WTC11 (cell line): ENCODE data around the gene NR0B1. TPM values are rescaled to one million over a fixed set of nuclear protein-coding genes. Genes with fewer than 3 reads are reported as not detected.

ENCODE experiments used
- ATAC-seq: fragments of 200-7000 bp; cut with Tn5 transposase; 2 replicates; pipeline ENCODE4 v1.10.0; 2021; ENCODE audit warnings: mild to moderate bottlenecking, moderate library complexity
- CTCF ChIA-PET: fragments of 300-600 bp; sonication (Branson Sonifier 250); formaldehyde crosslinking; loops from one replicate; lab custom pipeline; 2021; ENCODE audit warnings: antibody characterized with exemption; lab: Charles Lee
- POLR2A ChIA-PET: fragments of 350-600 bp; sonication (Branson Sonifier 250); formaldehyde crosslinking; loops from one replicate; lab custom pipeline; 2021; ENCODE audit warnings: antibody characterized with exemption; lab: Charles Lee
- DNase-seq: peaks from one replicate; pipeline ENCODE4 v3.0.0; 2021; ENCODE audit warnings: low spot score
- H3K27ac Mint-ChIP-seq: 2 replicates; pipeline ENCODE4 v1.8.0; 2021; ENCODE audit warnings: mixed read lengths
- H3K27me3 Mint-ChIP-seq: 2 replicates; pipeline ENCODE4 v1.8.0; 2021; ENCODE audit warnings: low read depth, mild to moderate bottlenecking, moderate library complexity, mixed read lengths
- H3K36me3 Mint-ChIP-seq: 2 replicates; pipeline ENCODE4 v1.8.0; 2021; ENCODE audit warnings: mixed read lengths
- H3K4me1 Mint-ChIP-seq: 2 replicates; pipeline ENCODE4 v1.8.0; 2022; ENCODE audit warnings: mixed read lengths
- H3K4me3 Mint-ChIP-seq: 2 replicates; pipeline ENCODE4 v1.8.0; 2021; ENCODE audit warnings: mild to moderate bottlenecking, moderate library complexity, mixed read lengths
- H3K9me3 Mint-ChIP-seq: 2 replicates; pipeline ENCODE4 v1.8.0; 2021; ENCODE audit warnings: mixed read lengths
- CBFB ChIP-seq: sonication (generic); formaldehyde crosslinking; IDR thresholded peaks from 2 replicates; pipeline ENCODE4 v1.8.1; 2022; ENCODE audit warnings: mild to moderate bottlenecking, low read depth, missing genetic modification reagents
- CREB1 ChIP-seq: sonication (generic); formaldehyde crosslinking; IDR thresholded peaks from 2 replicates; pipeline ENCODE4 v1.8.0; 2023; ENCODE audit warnings: mild to moderate bottlenecking, missing genetic modification reagents
- ELF4 ChIP-seq: sonication (generic); formaldehyde crosslinking; IDR thresholded peaks from 2 replicates; pipeline ENCODE4 v1.8.1; 2022; ENCODE audit warnings: low read depth, mild to moderate bottlenecking, moderate library complexity, missing genetic modification reagents
- FOXP1 ChIP-seq: sonication (generic); formaldehyde crosslinking; IDR thresholded peaks from 2 replicates; pipeline ENCODE4 v1.8.0; 2022; ENCODE audit warnings: missing genetic modification reagents, mild to moderate bottlenecking, moderate library complexity, borderline replicate concordance
- IRF2 ChIP-seq: sonication (generic); formaldehyde crosslinking; IDR thresholded peaks from 2 replicates; pipeline ENCODE4 v1.8.0; 2022; ENCODE audit warnings: low read depth, missing genetic modification reagents, borderline replicate concordance
- JUN ChIP-seq: sonication (generic); formaldehyde crosslinking; IDR thresholded peaks from 2 replicates; pipeline ENCODE4 v1.8.0; 2023; ENCODE audit warnings: mild to moderate bottlenecking, missing genetic modification reagents
- NR1H2 ChIP-seq: sonication (generic); formaldehyde crosslinking; IDR thresholded peaks from 2 replicates; pipeline ENCODE4 v1.9.0; 2021; ENCODE audit warnings: mild to moderate bottlenecking, moderate library complexity, missing genetic modification reagents
- NR2C2 ChIP-seq: sonication (generic); formaldehyde crosslinking; IDR thresholded peaks from 2 replicates; pipeline ENCODE4 v1.8.0; 2022; ENCODE audit warnings: mild to moderate bottlenecking, missing genetic modification reagents
- RORB ChIP-seq: fragments of 250-450 bp; sonication (Bioruptor Pico); IDR thresholded peaks from 2 replicates; pipeline ENCODE4 v1.9.0; 2021; ENCODE audit warnings: mild to moderate bottlenecking
- SMAD3 ChIP-seq: sonication (generic); formaldehyde crosslinking; IDR thresholded peaks from 2 replicates; pipeline ENCODE4 v1.8.0; 2022; ENCODE audit warnings: missing genetic modification reagents, mild to moderate bottlenecking, borderline replicate concordance
- TCF7 ChIP-seq: sonication (generic); formaldehyde crosslinking; IDR thresholded peaks from 2 replicates; pipeline ENCODE4 v1.8.0; 2022; ENCODE audit warnings: mild to moderate bottlenecking, low read depth, missing genetic modification reagents, moderate library complexity
- TEAD4 ChIP-seq: sonication (generic); formaldehyde crosslinking; IDR thresholded peaks from 2 replicates; pipeline ENCODE4 v1.8.0; 2022; ENCODE audit warnings: mild to moderate bottlenecking, missing genetic modification reagents
- ZNF121 ChIP-seq: sonication (generic); formaldehyde crosslinking; IDR thresholded peaks from 2 replicates; pipeline ENCODE4 v1.8.0; 2023; ENCODE audit warnings: missing genetic modification reagents
- ZNF219 ChIP-seq: sonication (generic); formaldehyde crosslinking; IDR thresholded peaks from 2 replicates; pipeline ENCODE4 v1.8.0; 2023; ENCODE audit warnings: missing genetic modification reagents, mild to moderate bottlenecking, borderline replicate concordance
- ZNF232 ChIP-seq: sonication (generic); formaldehyde crosslinking; IDR thresholded peaks from 2 replicates; pipeline ENCODE4 v1.8.0; 2022; ENCODE audit warnings: mild to moderate bottlenecking, missing genetic modification reagents
- ZNF671 ChIP-seq: fragments of 250-450 bp; sonication (Bioruptor Pico); IDR thresholded peaks from 2 replicates; pipeline ENCODE4 v1.8.0; 2021; ENCODE audit warnings: mild to moderate bottlenecking
- total RNA-seq: library from RNA; stranded (reverse); gene quantifications from 3 replicates; pipeline ENCODE4 v1.2.3, GENCODE V29; 2021
- TF ChIP-seq, protein P1 (sequence below): fragments of 250-450 bp; sonication (Bioruptor Pico); IDR thresholded peaks from 2 replicates; pipeline ENCODE4 v1.9.0; 2021; ENCODE audit warnings: mild to moderate bottlenecking
- TF ChIP-seq, protein P2 (sequence below): sonication (generic); formaldehyde crosslinking; IDR thresholded peaks from 2 replicates; pipeline ENCODE4 v1.8.1; 2022; ENCODE audit warnings: mild to moderate bottlenecking, moderate library complexity, missing genetic modification reagents
- TF ChIP-seq, protein P3 (sequence below): sonication (generic); formaldehyde crosslinking; IDR thresholded peaks from 2 replicates; pipeline ENCODE4 v1.8.0; 2023; ENCODE audit warnings: missing genetic modification reagents
- TF ChIP-seq, protein P4 (sequence below): sonication (generic); formaldehyde crosslinking; IDR thresholded peaks from 2 replicates; pipeline ENCODE4 v1.8.0; 2022; ENCODE audit warnings: mild to moderate bottlenecking, missing genetic modification reagents
- TF ChIP-seq, protein P5 (sequence below): sonication (generic); formaldehyde crosslinking; IDR thresholded peaks from 2 replicates; pipeline ENCODE4 v1.8.1; 2023; ENCODE audit warnings: mild to moderate bottlenecking, moderate library complexity, missing genetic modification reagents
- TF ChIP-seq, protein P6 (sequence below): sonication (generic); formaldehyde crosslinking; IDR thresholded peaks from 2 replicates; pipeline ENCODE4 v1.8.0; 2022; ENCODE audit warnings: mild to moderate bottlenecking, missing genetic modification reagents
- TF ChIP-seq, protein P7 (sequence below): sonication (generic); formaldehyde crosslinking; IDR thresholded peaks from 2 replicates; pipeline ENCODE4 v1.8.0; 2022; ENCODE audit warnings: missing genetic modification reagents

Gene NR0B1
- total RNA-seq, 1 experiment from 2014 or later: 0.20 TPM

DNA sequence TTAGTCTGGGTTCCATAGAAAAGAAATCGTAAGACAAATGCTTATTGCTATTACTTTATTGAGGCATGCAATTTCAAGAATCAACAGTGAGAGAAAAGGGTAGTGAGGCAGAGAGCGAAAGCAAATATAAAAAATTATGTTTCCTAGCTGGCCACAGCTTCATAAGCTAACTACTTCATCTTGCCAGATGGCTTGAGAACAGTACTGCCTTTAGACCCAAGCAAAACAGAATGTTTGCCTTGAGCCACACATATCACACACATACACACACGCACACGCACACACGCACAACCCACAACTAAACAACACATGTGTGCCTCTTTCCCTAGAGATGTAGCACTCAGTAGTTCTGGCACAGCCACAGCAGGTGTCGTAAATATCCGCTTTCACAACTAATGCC, 31.6 kb upstream of the NR0B1 start (continued):
- TF ChIP-seq, protein P1, sequence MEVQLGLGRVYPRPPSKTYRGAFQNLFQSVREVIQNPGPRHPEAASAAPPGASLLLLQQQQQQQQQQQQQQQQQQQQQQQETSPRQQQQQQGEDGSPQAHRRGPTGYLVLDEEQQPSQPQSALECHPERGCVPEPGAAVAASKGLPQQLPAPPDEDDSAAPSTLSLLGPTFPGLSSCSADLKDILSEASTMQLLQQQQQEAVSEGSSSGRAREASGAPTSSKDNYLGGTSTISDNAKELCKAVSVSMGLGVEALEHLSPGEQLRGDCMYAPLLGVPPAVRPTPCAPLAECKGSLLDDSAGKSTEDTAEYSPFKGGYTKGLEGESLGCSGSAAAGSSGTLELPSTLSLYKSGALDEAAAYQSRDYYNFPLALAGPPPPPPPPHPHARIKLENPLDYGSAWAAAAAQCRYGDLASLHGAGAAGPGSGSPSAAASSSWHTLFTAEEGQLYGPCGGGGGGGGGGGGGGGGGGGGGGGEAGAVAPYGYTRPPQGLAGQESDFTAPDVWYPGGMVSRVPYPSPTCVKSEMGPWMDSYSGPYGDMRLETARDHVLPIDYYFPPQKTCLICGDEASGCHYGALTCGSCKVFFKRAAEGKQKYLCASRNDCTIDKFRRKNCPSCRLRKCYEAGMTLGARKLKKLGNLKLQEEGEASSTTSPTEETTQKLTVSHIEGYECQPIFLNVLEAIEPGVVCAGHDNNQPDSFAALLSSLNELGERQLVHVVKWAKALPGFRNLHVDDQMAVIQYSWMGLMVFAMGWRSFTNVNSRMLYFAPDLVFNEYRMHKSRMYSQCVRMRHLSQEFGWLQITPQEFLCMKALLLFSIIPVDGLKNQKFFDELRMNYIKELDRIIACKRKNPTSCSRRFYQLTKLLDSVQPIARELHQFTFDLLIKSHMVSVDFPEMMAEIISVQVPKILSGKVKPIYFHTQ (CRISPR knock-in tag): no peak
- TF ChIP-seq, protein P2, sequence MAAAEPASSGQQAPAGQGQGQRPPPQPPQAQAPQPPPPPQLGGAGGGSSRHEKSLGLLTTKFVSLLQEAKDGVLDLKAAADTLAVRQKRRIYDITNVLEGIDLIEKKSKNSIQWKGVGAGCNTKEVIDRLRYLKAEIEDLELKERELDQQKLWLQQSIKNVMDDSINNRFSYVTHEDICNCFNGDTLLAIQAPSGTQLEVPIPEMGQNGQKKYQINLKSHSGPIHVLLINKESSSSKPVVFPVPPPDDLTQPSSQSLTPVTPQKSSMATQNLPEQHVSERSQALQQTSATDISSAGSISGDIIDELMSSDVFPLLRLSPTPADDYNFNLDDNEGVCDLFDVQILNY: no peak
- TF ChIP-seq, all 79 proteins: peak for 0

DNA sequence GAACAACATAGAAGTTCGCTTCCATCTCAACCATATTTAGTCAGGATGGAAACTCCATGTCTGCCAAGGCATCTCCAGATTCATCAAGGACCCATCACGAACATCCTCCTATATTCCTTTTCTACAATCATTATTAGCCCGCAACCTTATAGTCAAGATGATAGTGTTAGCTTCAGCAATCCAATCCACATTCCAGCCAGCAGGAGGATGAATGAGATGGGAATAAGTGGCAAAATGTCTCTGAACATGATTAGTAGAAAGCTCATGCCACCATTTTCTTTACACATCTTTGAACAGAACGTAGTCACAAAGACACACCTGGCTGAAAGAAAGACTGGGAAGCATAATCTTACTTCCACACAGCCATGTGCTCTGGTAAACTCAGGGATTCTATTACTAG, 18.6 kb upstream of the NR0B1 start:
- no peak for DNase-seq
- TF ChIP-seq JUN (CRISPR knock-in tag) (no peak), TCF7 (CRISPR knock-in tag) (no peak), SMAD3 (CRISPR knock-in tag) (no peak), ZNF121 (CRISPR knock-in tag) (no peak), CREB1 (CRISPR knock-in tag) (no peak), FOXP1 (CRISPR knock-in tag) (no peak), IRF2 (CRISPR knock-in tag) (no peak), RORB (no peak), ELF4 (no peak), ZNF671 (no peak)
- TF ChIP-seq, protein P3, sequence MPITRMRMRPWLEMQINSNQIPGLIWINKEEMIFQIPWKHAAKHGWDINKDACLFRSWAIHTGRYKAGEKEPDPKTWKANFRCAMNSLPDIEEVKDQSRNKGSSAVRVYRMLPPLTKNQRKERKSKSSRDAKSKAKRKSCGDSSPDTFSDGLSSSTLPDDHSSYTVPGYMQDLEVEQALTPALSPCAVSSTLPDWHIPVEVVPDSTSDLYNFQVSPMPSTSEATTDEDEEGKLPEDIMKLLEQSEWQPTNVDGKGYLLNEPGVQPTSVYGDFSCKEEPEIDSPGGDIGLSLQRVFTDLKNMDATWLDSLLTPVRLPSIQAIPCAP (CRISPR knock-in tag): no peak
- TF ChIP-seq, protein P4, sequence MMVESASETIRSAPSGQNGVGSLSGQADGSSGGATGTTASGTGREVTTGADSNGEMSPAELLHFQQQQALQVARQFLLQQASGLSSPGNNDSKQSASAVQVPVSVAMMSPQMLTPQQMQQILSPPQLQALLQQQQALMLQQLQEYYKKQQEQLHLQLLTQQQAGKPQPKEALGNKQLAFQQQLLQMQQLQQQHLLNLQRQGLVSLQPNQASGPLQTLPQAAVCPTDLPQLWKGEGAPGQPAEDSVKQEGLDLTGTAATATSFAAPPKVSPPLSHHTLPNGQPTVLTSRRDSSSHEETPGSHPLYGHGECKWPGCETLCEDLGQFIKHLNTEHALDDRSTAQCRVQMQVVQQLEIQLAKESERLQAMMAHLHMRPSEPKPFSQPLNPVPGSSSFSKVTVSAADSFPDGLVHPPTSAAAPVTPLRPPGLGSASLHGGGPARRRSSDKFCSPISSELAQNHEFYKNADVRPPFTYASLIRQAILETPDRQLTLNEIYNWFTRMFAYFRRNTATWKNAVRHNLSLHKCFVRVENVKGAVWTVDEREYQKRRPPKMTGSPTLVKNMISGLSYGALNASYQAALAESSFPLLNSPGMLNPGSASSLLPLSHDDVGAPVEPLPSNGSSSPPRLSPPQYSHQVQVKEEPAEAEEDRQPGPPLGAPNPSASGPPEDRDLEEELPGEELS: no peak
- TF ChIP-seq, protein P5, sequence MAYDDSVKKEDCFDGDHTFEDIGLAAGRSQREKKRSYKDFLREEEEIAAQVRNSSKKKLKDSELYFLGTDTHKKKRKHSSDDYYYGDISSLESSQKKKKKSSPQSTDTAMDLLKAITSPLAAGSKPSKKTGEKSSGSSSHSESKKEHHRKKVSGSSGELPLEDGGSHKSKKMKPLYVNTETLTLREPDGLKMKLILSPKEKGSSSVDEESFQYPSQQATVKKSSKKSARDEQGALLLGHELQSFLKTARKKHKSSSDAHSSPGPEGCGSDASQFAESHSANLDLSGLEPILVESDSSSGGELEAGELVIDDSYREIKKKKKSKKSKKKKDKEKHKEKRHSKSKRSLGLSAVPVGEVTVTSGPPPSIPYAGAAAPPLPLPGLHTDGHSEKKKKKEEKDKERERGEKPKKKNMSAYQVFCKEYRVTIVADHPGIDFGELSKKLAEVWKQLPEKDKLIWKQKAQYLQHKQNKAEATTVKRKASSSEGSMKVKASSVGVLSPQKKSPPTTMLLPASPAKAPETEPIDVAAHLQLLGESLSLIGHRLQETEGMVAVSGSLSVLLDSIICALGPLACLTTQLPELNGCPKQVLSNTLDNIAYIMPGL (CRISPR knock-in tag): no peak

DNA sequence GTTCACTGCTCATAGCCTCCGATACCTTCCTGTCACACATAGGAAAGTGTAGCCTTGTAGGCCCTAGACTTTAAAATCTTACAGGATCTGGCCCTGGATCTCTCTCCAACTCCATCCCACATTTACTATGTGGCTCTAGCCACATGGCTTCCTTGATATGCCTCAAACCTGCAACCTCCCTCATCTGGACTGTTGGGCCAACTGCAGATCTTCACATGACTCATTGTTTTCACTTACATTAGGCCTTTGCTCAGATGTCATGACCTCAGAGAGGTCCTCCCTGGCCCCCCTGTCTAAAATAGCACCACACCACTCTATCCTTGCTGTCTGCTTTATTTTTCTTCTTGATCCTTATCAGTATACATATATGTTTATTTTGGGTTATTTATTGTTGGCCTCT, 8.1 kb upstream of the NR0B1 start:
- H3K27me3 Mint-ChIP-seq: no peaks in the 10 kb centered on the region; the same call in 1 of the 2 replicates
- H3K9me3 Mint-ChIP-seq: no peaks in the 10 kb centered on the region
- ATAC-seq (no peak), DNase-seq (no peak)
- H3K27ac Mint-ChIP-seq: no peak overlapping the region
- POLR2A ChIA-PET: no interaction called here
- no peaks in the 10 kb centered on the region for H3K4me1 Mint-ChIP-seq
- no peaks in the 10 kb centered on the region for H3K36me3 Mint-ChIP-seq
- CTCF ChIA-PET: interaction anchor here (0.6 kb wide), 1 partner anchor 14 kb away, joined by 3 read pairs; no protein-coding TSS in a partner anchor
- no peak overlapping the region for H3K4me3 Mint-ChIP-seq
- TF ChIP-seq TEAD4 (CRISPR knock-in tag) (no peak), CBFB (CRISPR knock-in tag) (no peak), NR1H2 (CRISPR knock-in tag) (no peak), FOXP1 (CRISPR knock-in tag) (no peak), NR2C2 (CRISPR knock-in tag) (no peak), ZNF232 (no peak), ZNF219 (no peak)
- TF ChIP-seq, protein P6, sequence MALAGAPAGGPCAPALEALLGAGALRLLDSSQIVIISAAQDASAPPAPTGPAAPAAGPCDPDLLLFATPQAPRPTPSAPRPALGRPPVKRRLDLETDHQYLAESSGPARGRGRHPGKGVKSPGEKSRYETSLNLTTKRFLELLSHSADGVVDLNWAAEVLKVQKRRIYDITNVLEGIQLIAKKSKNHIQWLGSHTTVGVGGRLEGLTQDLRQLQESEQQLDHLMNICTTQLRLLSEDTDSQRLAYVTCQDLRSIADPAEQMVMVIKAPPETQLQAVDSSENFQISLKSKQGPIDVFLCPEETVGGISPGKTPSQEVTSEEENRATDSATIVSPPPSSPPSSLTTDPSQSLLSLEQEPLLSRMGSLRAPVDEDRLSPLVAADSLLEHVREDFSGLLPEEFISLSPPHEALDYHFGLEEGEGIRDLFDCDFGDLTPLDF (CRISPR knock-in tag): no peak
- TF ChIP-seq, protein P7, sequence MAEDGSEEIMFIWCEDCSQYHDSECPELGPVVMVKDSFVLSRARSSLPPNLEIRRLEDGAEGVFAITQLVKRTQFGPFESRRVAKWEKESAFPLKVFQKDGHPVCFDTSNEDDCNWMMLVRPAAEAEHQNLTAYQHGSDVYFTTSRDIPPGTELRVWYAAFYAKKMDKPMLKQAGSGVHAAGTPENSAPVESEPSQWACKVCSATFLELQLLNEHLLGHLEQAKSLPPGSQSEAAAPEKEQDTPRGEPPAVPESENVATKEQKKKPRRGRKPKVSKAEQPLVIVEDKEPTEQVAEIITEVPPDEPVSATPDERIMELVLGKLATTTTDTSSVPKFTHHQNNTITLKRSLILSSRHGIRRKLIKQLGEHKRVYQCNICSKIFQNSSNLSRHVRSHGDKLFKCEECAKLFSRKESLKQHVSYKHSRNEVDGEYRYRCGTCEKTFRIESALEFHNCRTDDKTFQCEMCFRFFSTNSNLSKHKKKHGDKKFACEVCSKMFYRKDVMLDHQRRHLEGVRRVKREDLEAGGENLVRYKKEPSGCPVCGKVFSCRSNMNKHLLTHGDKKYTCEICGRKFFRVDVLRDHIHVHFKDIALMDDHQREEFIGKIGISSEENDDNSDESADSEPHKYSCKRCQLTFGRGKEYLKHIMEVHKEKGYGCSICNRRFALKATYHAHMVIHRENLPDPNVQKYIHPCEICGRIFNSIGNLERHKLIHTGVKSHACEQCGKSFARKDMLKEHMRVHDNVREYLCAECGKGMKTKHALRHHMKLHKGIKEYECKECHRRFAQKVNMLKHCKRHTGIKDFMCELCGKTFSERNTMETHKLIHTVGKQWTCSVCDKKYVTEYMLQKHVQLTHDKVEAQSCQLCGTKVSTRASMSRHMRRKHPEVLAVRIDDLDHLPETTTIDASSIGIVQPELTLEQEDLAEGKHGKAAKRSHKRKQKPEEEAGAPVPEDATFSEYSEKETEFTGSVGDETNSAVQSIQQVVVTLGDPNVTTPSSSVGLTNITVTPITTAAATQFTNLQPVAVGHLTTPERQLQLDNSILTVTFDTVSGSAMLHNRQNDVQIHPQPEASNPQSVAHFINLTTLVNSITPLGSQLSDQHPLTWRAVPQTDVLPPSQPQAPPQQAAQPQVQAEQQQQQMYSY: no peak

More for the DNA sequence above, 18.6 kb upstream of the NR0B1 start:
- H3K36me3 Mint-ChIP-seq: no peaks in the 10 kb centered on the region
- peaks cover 5% of the 10 kb centered on the region for H3K4me1 Mint-ChIP-seq
- ChIA-PET POLR2A (no interaction called here), CTCF (no interaction called here)
- H3K27me3 Mint-ChIP-seq: no peaks in the 10 kb centered on the region
- ATAC-seq: no peak
- H3K9me3 Mint-ChIP-seq: no peaks in the 10 kb centered on the region
- H3K4me3 Mint-ChIP-seq: no peak overlapping the region
- no peak overlapping the region for H3K27ac Mint-ChIP-seq
